Stimulated activated CD4-positive, alpha-beta T cell treated with anti-CD3 and anti-CD28 coated beads, Interleukin-4, amount 100 ng/mL, for 24 hours (primary cell): Measurements from ENCODE around the gene ECPAS.

Experiments used
- DNase-seq: peaks from one replicate; pipeline ENCODE4 v3.0.0-alpha.2; 2020

ECPAS gene

GRCh38 chr9:111320631-111321030, 163.6 kb downstream of the ECPAS start:
- no peak for DNase-seq

- no peak for DNase-seq
Observed at GRCh38 chr9:111316796-111317195, 167.4 kb downstream of the ECPAS start.
